Osteoblast (primary cell): ENCODE results near the gene LRP1B. TPM values are rescaled to one million over a fixed set of nuclear protein-coding genes. Genes with fewer than 3 reads are reported as not detected.

Experiments
- DNase-seq: peaks from one replicate; pipeline ENCODE4 v3.0.0; 2011; ENCODE audit warnings: low spot score, mixed read lengths; ENCODE audit not compliant: insufficient read length; ENCODE audit errors: missing footprints
- H2AFZ ChIP-seq: 2 replicates; pipeline ENCODE4 v1.6.0; 2011; ENCODE audit warnings: mild to moderate bottlenecking, low read length
- H3K27ac ChIP-seq: 2 replicates; pipeline ENCODE4 v1.5.1; 2011; ENCODE audit warnings: mild to moderate bottlenecking, low read depth, low read length, moderate library complexity
- H3K27me3 ChIP-seq: 2 replicates; pipeline ENCODE4 v1.6.0; 2012; ENCODE audit warnings: mild to moderate bottlenecking, control low read depth, inconsistent platforms, low read length, moderate library complexity; ENCODE audit not compliant: insufficient read depth
- H3K36me3 ChIP-seq: 2 replicates; pipeline ENCODE4 v1.5.1; 2011; ENCODE audit warnings: mild to moderate bottlenecking, low read length, control low read depth, moderate library complexity; ENCODE audit not compliant: insufficient read depth
- H3K4me1 ChIP-seq: 2 replicates; pipeline ENCODE4 v1.5.1; 2011; ENCODE audit warnings: mild to moderate bottlenecking, low read length, control low read depth, moderate library complexity; ENCODE audit not compliant: insufficient read depth
- H3K4me2 ChIP-seq: 2 replicates; pipeline ENCODE4 v1.6.0; 2011; ENCODE audit warnings: mild to moderate bottlenecking, low read length; ENCODE audit not compliant: insufficient read depth
- H3K4me3 ChIP-seq: fragments of 200-600 bp; sonication (generic); 3 replicates; pipeline ENCODE4 v1.5.1; 2012; ENCODE audit warnings: mild to moderate bottlenecking, low read length, inconsistent platforms; ENCODE audit not compliant: insufficient read depth
- H3K79me2 ChIP-seq: 2 replicates; pipeline ENCODE4 v1.6.0; 2012; ENCODE audit warnings: mild to moderate bottlenecking, low read length, control low read depth, inconsistent platforms; ENCODE audit not compliant: insufficient read depth
- H3K9me3 ChIP-seq: 2 replicates; pipeline ENCODE4 v1.5.1; 2011; ENCODE audit warnings: low read depth, low read length, control low read depth
- H4K20me1 ChIP-seq: 2 replicates; pipeline ENCODE4 v1.6.0; 2012; ENCODE audit warnings: mild to moderate bottlenecking, low read length, control low read depth; ENCODE audit not compliant: insufficient read depth
- total RNA-seq: library from RNA; depleted of rRNA; stranded (reverse); fragments of >200 nt; gene quantifications from 2 replicates; pipeline ENCODE4 v1.2.3, GENCODE V29; 2012
- TF ChIP-seq, protein P1 (sequence below): IDR thresholded peaks from 2 replicates; pipeline ENCODE4 v1.5.1; 2011; ENCODE audit warnings: mild to moderate bottlenecking, low read depth, low read length, moderate library complexity; ENCODE audit errors: extremely low read depth

The LRP1B gene
- total RNA-seq, 1 donor = not detected

DNA sequence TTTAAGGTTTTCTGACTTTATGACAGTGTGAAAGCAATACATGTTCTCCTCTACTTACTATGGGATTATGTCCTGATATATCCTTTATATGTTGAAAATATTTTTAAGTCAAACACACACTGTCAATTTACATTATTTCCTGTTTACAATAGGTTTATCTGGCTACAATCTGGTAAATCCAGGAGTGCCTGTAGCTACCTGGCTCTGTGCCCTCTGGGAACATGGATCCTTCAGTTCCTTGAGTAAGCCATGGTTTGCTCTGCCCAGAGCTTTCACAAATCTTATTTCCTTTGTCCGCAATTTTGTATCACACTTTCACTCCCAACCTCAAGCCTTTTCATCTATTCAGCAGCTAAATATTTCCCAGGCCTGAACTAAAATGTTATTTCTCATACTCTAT is 1768.5 kb downstream of the LRP1B start:
- Histone ChIP-seq H3K4me1 (no peaks in the 10 kb centered on the region), H3K4me3 (no peak overlapping the region), H3K79me2 (no peaks in the 10 kb centered on the region), H4K20me1 (no peaks in the 10 kb centered on the region), H2AFZ (no peak overlapping the region), H3K36me3 (no peaks in the 10 kb centered on the region), H3K4me2 (no peak overlapping the region), H3K27ac (no peak overlapping the region), H3K9me3 (no peaks in the 10 kb centered on the region), H3K27me3 (no peaks in the 10 kb centered on the region)
- no peak for DNase-seq
- TF ChIP-seq, protein P1, sequence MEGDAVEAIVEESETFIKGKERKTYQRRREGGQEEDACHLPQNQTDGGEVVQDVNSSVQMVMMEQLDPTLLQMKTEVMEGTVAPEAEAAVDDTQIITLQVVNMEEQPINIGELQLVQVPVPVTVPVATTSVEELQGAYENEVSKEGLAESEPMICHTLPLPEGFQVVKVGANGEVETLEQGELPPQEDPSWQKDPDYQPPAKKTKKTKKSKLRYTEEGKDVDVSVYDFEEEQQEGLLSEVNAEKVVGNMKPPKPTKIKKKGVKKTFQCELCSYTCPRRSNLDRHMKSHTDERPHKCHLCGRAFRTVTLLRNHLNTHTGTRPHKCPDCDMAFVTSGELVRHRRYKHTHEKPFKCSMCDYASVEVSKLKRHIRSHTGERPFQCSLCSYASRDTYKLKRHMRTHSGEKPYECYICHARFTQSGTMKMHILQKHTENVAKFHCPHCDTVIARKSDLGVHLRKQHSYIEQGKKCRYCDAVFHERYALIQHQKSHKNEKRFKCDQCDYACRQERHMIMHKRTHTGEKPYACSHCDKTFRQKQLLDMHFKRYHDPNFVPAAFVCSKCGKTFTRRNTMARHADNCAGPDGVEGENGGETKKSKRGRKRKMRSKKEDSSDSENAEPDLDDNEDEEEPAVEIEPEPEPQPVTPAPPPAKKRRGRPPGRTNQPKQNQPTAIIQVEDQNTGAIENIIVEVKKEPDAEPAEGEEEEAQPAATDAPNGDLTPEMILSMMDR = no peak

- TF ChIP-seq, protein P1 = no peak
- Histone ChIP-seq H3K4me2 (no peak overlapping the region), H3K79me2 (no peaks in the 10 kb centered on the region), H2AFZ (no peak overlapping the region), H3K27ac (no peak overlapping the region), H3K4me1 (no peaks in the 10 kb centered on the region), H3K9me3 (no peaks in the 10 kb centered on the region), H3K27me3 (no peaks in the 10 kb centered on the region), H3K4me3 (no peak overlapping the region), H3K36me3 (no peaks in the 10 kb centered on the region), H4K20me1 (no peaks in the 10 kb centered on the region)
- DNase-seq = no peak
These were observed 1771.6 kb downstream of the LRP1B start for GRCh38 chr2:140359056-140359771.

DNA sequence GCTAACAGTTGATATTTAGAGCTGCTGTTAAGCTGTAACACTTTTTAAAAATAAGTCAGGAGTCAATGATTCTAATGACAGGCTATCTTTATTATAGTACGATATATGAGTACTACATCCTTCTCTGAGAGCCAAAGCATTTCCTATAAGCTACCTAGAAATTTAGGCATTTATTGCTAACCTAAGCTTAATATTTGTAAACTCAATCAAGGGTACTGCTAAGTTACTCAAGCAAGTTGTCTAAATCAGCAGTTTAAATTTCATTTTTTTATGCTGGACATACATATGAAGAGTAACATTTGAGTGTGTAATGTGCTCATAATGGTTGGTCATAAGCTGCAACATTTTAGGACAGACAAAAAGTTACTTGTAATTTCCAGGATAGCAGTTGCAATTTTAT is 1774.1 kb downstream of the LRP1B start:
- Histone ChIP-seq H3K36me3 (no peaks in the 10 kb centered on the region), H4K20me1 (no peaks in the 10 kb centered on the region), H3K79me2 (no peaks in the 10 kb centered on the region), H3K27ac (no peak overlapping the region), H3K4me1 (no peaks in the 10 kb centered on the region), H3K4me2 (no peak overlapping the region), H3K27me3 (no peaks in the 10 kb centered on the region), H3K4me3 (no peak overlapping the region), H3K9me3 (no peaks in the 10 kb centered on the region), H2AFZ (no peak overlapping the region)
- no peak for DNase-seq
- TF ChIP-seq, protein P1 = no peak

- no peak overlapping the region for H2AFZ ChIP-seq
- no peak for DNase-seq
- H3K27me3 ChIP-seq = no peaks in the 10 kb centered on the region
- H3K79me2 ChIP-seq = no peaks in the 10 kb centered on the region
- H3K4me2 ChIP-seq = no peak overlapping the region
- H4K20me1 ChIP-seq = no peaks in the 10 kb centered on the region
- H3K4me3 ChIP-seq = no peak overlapping the region
- H3K36me3 ChIP-seq = no peaks in the 10 kb centered on the region
- TF ChIP-seq, protein P1 = no peak
- H3K9me3 ChIP-seq = no peaks in the 10 kb centered on the region
- H3K4me1 ChIP-seq = no peaks in the 10 kb centered on the region
- H3K27ac ChIP-seq = no peak overlapping the region
These were observed 1775.2 kb downstream of the LRP1B start for GRCh38 chr2:140355511-140356090.
